OCI-LY7 (cell line): ENCODE results near the gene RNF41. TPM values are rescaled to one million over a fixed set of nuclear protein-coding genes. Genes with fewer than 3 reads are reported as not detected.

Source experiments
- BruUV-seq: library from RNA; stranded (reverse); fragments of 400-500 nt; replicated peaks from 2 replicates; lab custom pipeline; 2021; lab: Mats Ljungman, UMichigan
- CTCF ChIA-PET: fragments of 300-600 bp; sonication (Branson Sonifier 250); formaldehyde crosslinking; loops from one replicate; lab custom pipeline; 2022; ENCODE audit warnings: antibody characterized with exemption; ENCODE audit not compliant: unreplicated experiment; lab: Charles Lee
- POLR2A ChIA-PET: fragments of 300-600 bp; sonication (Branson Sonifier 250); formaldehyde crosslinking; loops from one replicate; lab custom pipeline; 2022; ENCODE audit warnings: antibody characterized with exemption; lab: Charles Lee
- DNase-seq: peaks from one replicate; pipeline ENCODE4 v3.0.0-alpha.2; 2015; ENCODE audit warnings: low spot score
- H2AFZ ChIP-seq: fragments of 200-600 bp; sonication (generic), shearing (Covaris generic); 2 replicates; pipeline ENCODE4 v1.6.1; 2014; ENCODE audit warnings: mild to moderate bottlenecking, antibody characterized with exemption, low read length, moderate library complexity
- H3K27ac ChIP-seq: fragments of 200-600 bp; sonication (generic); 2 replicates; pipeline ENCODE4 v1.5.1; 2014; ENCODE audit warnings: mixed run types, low read depth, mild to moderate bottlenecking, moderate library complexity, low read length, inconsistent platforms; ENCODE audit not compliant: poor library complexity, severe bottlenecking
- H3K36me3 ChIP-seq: fragments of 200-600 bp; sonication (generic); 2 replicates; pipeline ENCODE4 v1.6.1; 2014; ENCODE audit warnings: mild to moderate bottlenecking, antibody characterized with exemption, low read length, moderate library complexity, mixed read lengths; ENCODE audit not compliant: insufficient read depth
- H3K4me1 ChIP-seq: fragments of 200-600 bp; sonication (generic); 2 replicates; pipeline ENCODE4 v1.5.1; 2014; ENCODE audit warnings: mild to moderate bottlenecking, low read length; ENCODE audit not compliant: insufficient read depth, poor library complexity, severe bottlenecking
- H3K4me2 ChIP-seq: fragments of 200-600 bp; sonication (generic); 2 replicates; pipeline ENCODE4 v1.6.1; 2014; ENCODE audit warnings: mild to moderate bottlenecking, low read length
- H3K4me3 ChIP-seq: fragments of 200-600 bp; sonication (generic); 2 replicates; pipeline ENCODE4 v1.5.1; 2014; ENCODE audit warnings: mild to moderate bottlenecking, low read depth, low read length; ENCODE audit not compliant: poor library complexity, severe bottlenecking
- H3K79me2 ChIP-seq: fragments of 200-600 bp; sonication (generic); 2 replicates; pipeline ENCODE4 v1.6.1; 2016; ENCODE audit warnings: low read depth, mild to moderate bottlenecking, low read length, moderate library complexity, mixed read lengths; ENCODE audit not compliant: insufficient read depth
- H3K9me2 ChIP-seq: fragments of 200-600 bp; sonication (generic); 2 replicates; pipeline ENCODE4 v1.6.1; 2016; ENCODE audit warnings: mild to moderate bottlenecking, low read length, mixed read lengths; ENCODE audit not compliant: insufficient read depth
- H3K9me3 ChIP-seq: fragments of 200-600 bp; sonication (generic); 2 replicates; pipeline ENCODE4 v1.6.1; 2014; ENCODE audit warnings: mild to moderate bottlenecking, mixed run types, low read length, mixed read lengths
- H4K20me1 ChIP-seq: fragments of 200-600 bp; sonication (generic); 2 replicates; pipeline ENCODE4 v1.6.1; 2014; ENCODE audit warnings: mild to moderate bottlenecking, antibody characterized with exemption, low read length, moderate library complexity, mixed read lengths; ENCODE audit not compliant: insufficient read depth
- CTCF ChIP-seq: fragments of 200-600 bp; sonication (generic); conservative IDR thresholded peaks from 2 replicates; pipeline ENCODE4 v1.5.1; 2014; ENCODE audit warnings: mild to moderate bottlenecking, antibody characterized with exemption, low read length, moderate library complexity, mixed read lengths
- EZH2phosphoT487 ChIP-seq: fragments of 200-600 bp; sonication (generic); IDR thresholded peaks from 2 replicates; pipeline ENCODE4 v1.6.1; 2018; ENCODE audit warnings: low read depth, borderline replicate concordance, mild to moderate bottlenecking, mixed run types, antibody characterized with exemption, low read length, moderate library complexity, mixed read lengths
- intact Hi-C: fragments of 100-400 bp; cut with micrococcal nuclease; formaldehyde crosslinking; loops from one replicate; pipeline ENCODE4 v1.10.0; 2022; ENCODE audit not compliant: unreplicated experiment
- total RNA-seq, 2 experiments: library from RNA; depleted of rRNA in 1 of 2; stranded (reverse); fragments of >200 nt in 1 of 2; shearing (Covaris generic) in 1 of 2; gene quantifications; 2 replicates each; pipeline ENCODE4 v1.2.3, GENCODE V29; 2014 to 2022

RNF41 gene
- total RNA-seq, 2 experiments from 2014 or later = 43.7 to 76.1 TPM

- peak within 1 kb of the TSS; percentile 79 for H3K4me3 ChIP-seq
- H3K36me3 ChIP-seq = peaks cover 31% of the 10 kb centered on the region
- no TSS peak for BruUV-seq
- peaks cover 40% of the 10 kb centered on the region for H3K4me1 ChIP-seq
- intact Hi-C loops = loop anchor here (1.0 to 5.0 kb wide), 5 partner anchors 31 to 451 kb away; partner anchors contain the start of gene MYL6
- DNase-seq = peak; percentile 90
- H3K79me2 ChIP-seq = peaks cover 31% of the 10 kb centered on the region
- ChIA-PET CTCF (interaction anchor here (0.5 to 2.5 kb wide), 15 partner anchors 19 to 1708 kb away, joined by 3 to 23 read pairs (median 5); partner anchors contain the start of genes RNF41, RPL41 and ZC3H10), POLR2A (interaction anchor here (0.5 to 3.4 kb wide), 16 partner anchors 8 to 1693 kb away, joined by 3 to 22 read pairs (median 4); partner anchors contain the start of genes ESYT1, MYL6B, RNF41 and RPL41)
- 0 out of 2 replicates have a peak, but pooled peaks cover 4% of the 10 kb centered on the region for H4K20me1 ChIP-seq
- H3K27ac ChIP-seq = peak within 1 kb of the TSS; percentile 72
- H3K9me2 ChIP-seq = no peaks in the 10 kb centered on the region
- H2AFZ ChIP-seq = peak within 1 kb of the TSS; percentile 91
- H3K9me3 ChIP-seq = no peaks in the 10 kb centered on the region
- TF ChIP-seq CTCF (peak; percentile 77), EZH2phosphoT487 (no peak)
- peak within 1 kb of the TSS; percentile 96 for H3K4me2 ChIP-seq
Observed at GRCh38 chr12:56189099-56189917, 32.4 kb downstream of the RNF41 start, which contains the start of gene SMARCC2. Gene SMARCC2 (minus strand): TSS chr12:56189483. CDS start chr12:56189461, 22 bp downstream.

- H3K4me3 ChIP-seq = peak overlapping the region; percentile 79
- CTCF ChIA-PET = interaction anchor here (0.6 to 2.5 kb wide), 9 partner anchors 19 to 1708 kb away, joined by 3 to 23 read pairs (median 5); partner anchors contain the start of genes RNF41, RPL41 and ZC3H10
- no peak for TF ChIP-seq CTCF
- TF ChIP-seq EZH2phosphoT487 = no peak
Observed at GRCh38 chr12:56188778-56189098, 33.0 kb downstream of the RNF41 start.

More at GRCh38 chr12:56188778-56189098, 33.0 kb downstream of the RNF41 start:
- Histone ChIP-seq H2AFZ (no peak overlapping the region), H3K9me3 (no peaks in the 10 kb centered on the region), H3K9me2 (no peaks in the 10 kb centered on the region), H3K27ac (peak overlapping the region; percentile 46), H3K79me2 (peaks cover 31% of the 10 kb centered on the region), H3K4me1 (peaks cover 40% of the 10 kb centered on the region), H4K20me1 (0 out of 2 replicates have a peak, but pooled peaks cover 4% of the 10 kb centered on the region), H3K4me2 (peak overlapping the region; percentile 93), H3K36me3 (peaks cover 37% of the 10 kb centered on the region)
- POLR2A ChIA-PET = interaction anchor here (0.5 to 3.4 kb wide), 12 partner anchors 12 to 502 kb away, joined by 3 to 22 read pairs (median 5); partner anchors contain the start of genes ESYT1, MYL6B, RNF41 and RPL41
- no TSS peak for BruUV-seq
- peak; percentile 37 for DNase-seq
- intact Hi-C loops = loop anchor here (1.0 to 5.0 kb wide), 5 partner anchors 30 to 450 kb away; partner anchors contain the start of gene MYL6
